AG04449 (cell line): Measurements from ENCODE around the gene RBM47.
A peak's percentile ranks its signal among the peaks of the same experiment; 100 is the strongest.

Source experiments
- CTCF ChIA-PET: fragments of 350-600 bp; formaldehyde crosslinking; extraction: SDS; loops from one replicate; lab custom pipeline; 2021; ENCODE audit warnings: antibody characterized with exemption; lab: Yijun Ruan, JAX
- POLR2A ChIA-PET: fragments of 400-600, 350-600 bp; formaldehyde crosslinking; extraction: SDS; loops from one replicate; lab custom pipeline; 2020; ENCODE audit warnings: antibody characterized with exemption, inconsistent platforms; lab: Yijun Ruan, JAX
- DNase-seq: peaks from one replicate; pipeline ENCODE4 v3.0.0-alpha.2; 2010; ENCODE audit warnings: low read depth, low spot score
- H3K4me3 ChIP-seq: 2 replicates; pipeline ENCODE4 v1.5.1; 2011; ENCODE audit warnings: low read depth, mild to moderate bottlenecking, control low read depth, low read length
- CTCF ChIP-seq: IDR thresholded peaks from one replicate; pipeline ENCODE4 v1.5.1; 2011; ENCODE audit warnings: mild to moderate bottlenecking, moderate library complexity, low read length, control low read depth, inconsistent platforms; ENCODE audit not compliant: insufficient read depth; ENCODE audit errors: missing control alignments

The RBM47 gene

GRCh38 chr4:40665842-40666241, 36.2 kb upstream of the RBM47 start:
- no peak for DNase-seq
- POLR2A ChIA-PET: no interaction called here
- CTCF ChIA-PET: no interaction called here
- no peak for TF ChIP-seq CTCF
- H3K4me3 ChIP-seq: no peak overlapping the region

DNA sequence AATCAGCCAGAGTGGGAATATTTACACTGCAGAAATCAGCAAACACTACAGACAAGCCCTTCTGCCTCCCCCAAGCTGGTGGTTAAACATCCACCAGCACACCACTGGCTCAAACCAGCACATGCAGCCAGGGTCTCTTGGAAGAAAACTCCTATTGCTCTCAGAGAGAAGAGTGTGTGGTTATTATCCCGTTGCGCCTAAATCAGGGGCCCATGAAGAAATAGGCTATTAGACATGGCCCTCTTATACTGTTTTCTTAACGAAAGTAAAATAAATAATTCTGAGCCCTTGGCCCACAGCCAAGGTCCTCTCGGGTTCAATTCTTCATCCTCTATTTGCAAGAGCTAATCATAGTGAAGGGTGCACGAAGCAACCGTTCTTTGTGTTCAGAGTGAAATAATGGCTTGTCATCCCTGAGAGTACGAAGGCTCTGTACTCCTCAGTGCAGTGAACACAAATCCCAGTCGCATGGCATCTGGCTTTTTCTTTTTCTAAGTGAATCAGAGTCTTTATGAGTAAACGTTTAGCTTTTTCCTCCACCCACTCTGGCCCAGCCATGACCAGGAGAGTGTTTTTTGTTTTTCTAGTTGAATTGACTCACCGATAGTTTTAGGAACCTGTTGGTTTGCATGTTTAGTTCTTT, 33.4 kb upstream of the RBM47 start:
- ChIA-PET POLR2A (interaction anchor here (0.9 kb wide), 1 partner anchor 42 kb away, joined by 4 read pairs; no protein-coding TSS in a partner anchor), CTCF (interaction anchor here (0.9 to 1.8 kb wide), 3 partner anchors 10 to 353 kb away, joined by 3 to 6 read pairs (median 3); no protein-coding TSS in a partner anchor)
- peak; percentile 28 for DNase-seq
- no peak overlapping the region for H3K4me3 ChIP-seq
- no peak for TF ChIP-seq CTCF

DNA sequence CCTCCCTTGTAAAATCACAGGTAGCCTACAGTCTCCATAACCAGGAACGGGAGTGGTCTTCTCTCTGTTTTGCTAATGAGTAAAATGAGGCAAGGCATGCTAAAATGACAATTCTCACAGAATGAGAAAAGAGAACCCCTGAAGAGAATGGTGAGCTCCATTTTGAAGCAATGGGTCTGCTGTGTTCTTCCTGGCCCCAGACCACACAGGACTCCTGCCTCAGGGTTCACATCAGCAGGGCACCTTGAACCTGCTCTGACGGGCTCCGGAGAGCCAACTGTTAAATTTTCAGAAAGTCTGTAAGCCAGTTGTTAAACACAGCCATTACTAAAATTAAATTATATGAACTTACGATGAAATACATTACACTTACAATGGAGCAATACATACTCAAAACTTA, 32.1 kb upstream of the RBM47 start:
- no peak overlapping the region for H3K4me3 ChIP-seq
- ChIA-PET CTCF (no interaction called here), POLR2A (no interaction called here)
- no peak for DNase-seq
- TF ChIP-seq CTCF: no peak

GRCh38 chr4:40656201-40656863, 26.7 kb upstream of the RBM47 start:
- ChIA-PET POLR2A (no interaction called here), CTCF (interaction anchor here (1.2 kb wide), 1 partner anchor 17 kb away, joined by 3 read pairs; no protein-coding TSS in a partner anchor)
- H3K4me3 ChIP-seq: no peak overlapping the region
- no peak for DNase-seq
- no peak for TF ChIP-seq CTCF

- POLR2A ChIA-PET: no interaction called here
- CTCF ChIA-PET: interaction anchor here (0.8 kb wide), 1 partner anchor 12 kb away, joined by 3 read pairs; no protein-coding TSS in a partner anchor
Measured at GRCh38 chr4:40651280-40651679, 21.6 kb upstream of the RBM47 start.

More at GRCh38 chr4:40651280-40651679, 21.6 kb upstream of the RBM47 start:
- DNase-seq: no peak
- TF ChIP-seq CTCF: no peak
- H3K4me3 ChIP-seq: no peak overlapping the region
